Measurements from ENCODE around the gene CACNA2D4.

Gene CACNA2D4

GRCh38 chr12:1885599-1886245 lies 32.7 kb downstream of the CACNA2D4 start:
- DNase-seq (ENCODE audit: low spot score) = no peak

GRCh38 chr12:1885082-1885596 lies 33.3 kb downstream of the CACNA2D4 start:
- DNase-seq (ENCODE audit: low spot score) = no peak

- DNase-seq (ENCODE audit: low spot score) = no peak
These were observed 33.8 kb downstream of the CACNA2D4 start for GRCh38 chr12:1884651-1885050.

GRCh38 chr12:1883513-1883912 lies 34.9 kb downstream of the CACNA2D4 start:
- DNase-seq (ENCODE audit: low spot score) = no peak

GRCh38 chr12:1882850-1883470 lies 35.5 kb downstream of the CACNA2D4 start:
- DNase-seq (ENCODE audit: low spot score) = no peak

- DNase-seq (ENCODE audit: low spot score) = no peak
These were observed 36.0 kb downstream of the CACNA2D4 start for GRCh38 chr12:1882405-1882804.

- no peak for DNase-seq (ENCODE audit: low spot score)
These were observed 36.5 kb downstream of the CACNA2D4 start for GRCh38 chr12:1881936-1882335.

- DNase-seq (ENCODE audit: low spot score) = no peak
These were observed 37.2 kb downstream of the CACNA2D4 start for GRCh38 chr12:1881301-1881700.

- DNase-seq (ENCODE audit: low spot score) = no peak
These were observed 37.6 kb downstream of the CACNA2D4 start for GRCh38 chr12:1880876-1881275.

GRCh38 chr12:1880153-1880845 lies 38.2 kb downstream of the CACNA2D4 start:
- DNase-seq (ENCODE audit: low spot score) = no peak

GRCh38 chr12:1879633-1880032 lies 38.8 kb downstream of the CACNA2D4 start:
- DNase-seq (ENCODE audit: low spot score) = no peak

GRCh38 chr12:1878695-1879094 lies 39.8 kb downstream of the CACNA2D4 start:
- DNase-seq (ENCODE audit: low spot score) = no peak

- DNase-seq (ENCODE audit: low spot score) = no peak
These were observed 40.2 kb downstream of the CACNA2D4 start for GRCh38 chr12:1878214-1878613.

- DNase-seq (ENCODE audit: low spot score) = no peak
These were observed 41.1 kb downstream of the CACNA2D4 start for GRCh38 chr12:1877169-1877878.

GRCh38 chr12:1876086-1876485 lies 42.4 kb downstream of the CACNA2D4 start:
- no peak for DNase-seq (ENCODE audit: low spot score)

GRCh38 chr12:1875608-1876007 lies 42.8 kb downstream of the CACNA2D4 start:
- DNase-seq (ENCODE audit: low spot score) = no peak

GRCh38 chr12:1873531-1874510 lies 44.6 kb downstream of the CACNA2D4 start:
- DNase-seq (ENCODE audit: low spot score) = no peak

- DNase-seq (ENCODE audit: low spot score) = no peak
These were observed 46.0 kb downstream of the CACNA2D4 start for GRCh38 chr12:1872448-1872847.

- no peak for DNase-seq (ENCODE audit: low spot score)
These were observed 46.5 kb downstream of the CACNA2D4 start for GRCh38 chr12:1872001-1872400.

GRCh38 chr12:1870998-1871917 lies 47.2 kb downstream of the CACNA2D4 start:
- no peak for DNase-seq (ENCODE audit: low spot score)

Data from NAMALWA (cell line).